Endothelial cell (in vitro differentiated cells): ENCODE results near the gene NR2C2. TPM values are rescaled to one million over a fixed set of nuclear protein-coding genes. Genes with fewer than 3 reads are reported as not detected.

Experiments used
- DNase-seq: peaks from one replicate; pipeline ENCODE4 v3.0.0; 2021; ENCODE audit warnings: low spot score
- H3K27ac Mint-ChIP-seq: one replicate; pipeline ENCODE4 v1.8.0; 2021; ENCODE audit warnings: mixed read lengths, inconsistent platforms; ENCODE audit not compliant: unreplicated experiment
- H3K27me3 Mint-ChIP-seq: one replicate; pipeline ENCODE4 v1.8.0; 2021; ENCODE audit warnings: mild to moderate bottlenecking, moderate library complexity, mixed read lengths, inconsistent platforms; ENCODE audit not compliant: unreplicated experiment
- H3K36me3 Mint-ChIP-seq: one replicate; pipeline ENCODE4 v1.8.0; 2021; ENCODE audit warnings: mild to moderate bottlenecking, low read depth, mixed read lengths, inconsistent platforms; ENCODE audit not compliant: unreplicated experiment
- H3K4me1 Mint-ChIP-seq: one replicate; pipeline ENCODE4 v1.8.0; 2021; ENCODE audit warnings: mild to moderate bottlenecking, mixed read lengths, inconsistent platforms; ENCODE audit not compliant: unreplicated experiment
- H3K4me3 Mint-ChIP-seq: one replicate; pipeline ENCODE4 v1.8.0; 2021; ENCODE audit warnings: mild to moderate bottlenecking, mixed read lengths, inconsistent platforms; ENCODE audit not compliant: unreplicated experiment
- H3K9me3 Mint-ChIP-seq: one replicate; pipeline ENCODE4 v1.8.0; 2021; ENCODE audit warnings: mixed read lengths, inconsistent platforms; ENCODE audit not compliant: unreplicated experiment
- total RNA-seq: library from RNA; stranded (reverse); fragmentation: NEBNext Ultra II Directional; extraction: Animal tissue kit (Norgen Biotek cat#: 25700); gene quantifications from one replicate; pipeline ENCODE4 v1.2.1, GENCODE V29; 2021; ENCODE audit not compliant: unreplicated experiment
- TF ChIP-seq, protein P1 (sequence below): fragments of 200-600 bp; sonication (generic); IDR thresholded peaks from one replicate; pipeline ENCODE4 v1.5.0; 2021; ENCODE audit warnings: antibody characterized with exemption; ENCODE audit not compliant: unreplicated experiment

Gene NR2C2
- total RNA-seq, 1 donor from 2014 or later, result 49.1 TPM

DNA sequence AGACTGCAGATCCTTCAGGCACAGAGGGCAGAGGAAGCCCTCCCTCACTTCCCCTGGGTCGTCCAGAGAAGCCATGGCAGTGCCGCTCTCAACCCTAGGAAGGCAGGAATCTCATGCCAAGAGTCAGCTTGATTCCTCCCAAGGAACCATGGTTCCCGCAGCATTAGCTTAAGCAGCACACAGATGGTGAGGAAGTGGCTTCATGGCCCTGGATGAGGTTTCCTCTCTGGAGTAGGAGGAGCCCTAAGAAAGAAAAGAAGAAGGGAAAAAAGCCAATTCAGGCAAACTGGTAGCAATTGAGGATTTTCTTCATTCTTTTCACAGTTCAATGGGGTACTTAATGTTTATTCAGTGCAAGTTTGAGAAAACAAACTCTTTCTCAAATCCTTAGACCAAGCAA, 148.7 kb downstream of the NR2C2 start:
- Mint-ChIP-seq H3K4me3 (no peak overlapping the region), H3K9me3 (no peaks in the 10 kb centered on the region), H3K27me3 (peaks cover 2% of the 10 kb centered on the region), H3K4me1 (peaks cover 31% of the 10 kb centered on the region), H3K27ac (peak overlapping the region; percentile 61), H3K36me3 (no peaks in the 10 kb centered on the region)
- no peak for DNase-seq
- TF ChIP-seq, protein P1, sequence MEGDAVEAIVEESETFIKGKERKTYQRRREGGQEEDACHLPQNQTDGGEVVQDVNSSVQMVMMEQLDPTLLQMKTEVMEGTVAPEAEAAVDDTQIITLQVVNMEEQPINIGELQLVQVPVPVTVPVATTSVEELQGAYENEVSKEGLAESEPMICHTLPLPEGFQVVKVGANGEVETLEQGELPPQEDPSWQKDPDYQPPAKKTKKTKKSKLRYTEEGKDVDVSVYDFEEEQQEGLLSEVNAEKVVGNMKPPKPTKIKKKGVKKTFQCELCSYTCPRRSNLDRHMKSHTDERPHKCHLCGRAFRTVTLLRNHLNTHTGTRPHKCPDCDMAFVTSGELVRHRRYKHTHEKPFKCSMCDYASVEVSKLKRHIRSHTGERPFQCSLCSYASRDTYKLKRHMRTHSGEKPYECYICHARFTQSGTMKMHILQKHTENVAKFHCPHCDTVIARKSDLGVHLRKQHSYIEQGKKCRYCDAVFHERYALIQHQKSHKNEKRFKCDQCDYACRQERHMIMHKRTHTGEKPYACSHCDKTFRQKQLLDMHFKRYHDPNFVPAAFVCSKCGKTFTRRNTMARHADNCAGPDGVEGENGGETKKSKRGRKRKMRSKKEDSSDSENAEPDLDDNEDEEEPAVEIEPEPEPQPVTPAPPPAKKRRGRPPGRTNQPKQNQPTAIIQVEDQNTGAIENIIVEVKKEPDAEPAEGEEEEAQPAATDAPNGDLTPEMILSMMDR, result no peak

DNA sequence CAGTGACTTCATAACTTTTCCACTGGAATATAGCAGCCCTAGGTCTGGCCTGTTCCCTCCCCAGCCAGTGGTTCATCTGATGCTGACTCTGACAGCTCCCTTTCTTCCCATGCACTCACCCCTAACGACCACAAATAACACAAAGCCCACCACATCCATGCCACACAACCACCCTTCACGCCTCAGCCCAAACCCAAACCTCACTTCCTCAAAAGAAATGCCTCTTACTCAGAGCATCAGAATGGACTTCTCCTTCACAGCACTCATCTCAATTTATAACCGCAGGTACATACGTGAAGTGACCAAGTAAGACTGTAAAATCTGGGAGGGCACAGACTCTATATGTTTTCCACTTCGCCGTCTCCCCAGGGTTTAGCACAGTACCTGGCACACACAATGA, 150.5 kb downstream of the NR2C2 start:
- H3K27me3 Mint-ChIP-seq, result peaks cover 2% of the 10 kb centered on the region
- peak overlapping the region; percentile 100 for H3K4me3 Mint-ChIP-seq
- no peaks in the 10 kb centered on the region for H3K9me3 Mint-ChIP-seq
- no peak for DNase-seq
- TF ChIP-seq, protein P1, result no peak
- H3K36me3 Mint-ChIP-seq, result no peaks in the 10 kb centered on the region
- peaks cover 48% of the 10 kb centered on the region for H3K4me1 Mint-ChIP-seq
- H3K27ac Mint-ChIP-seq, result peak overlapping the region; percentile 20

Other genes with a start within 250 kb of the NR2C2 start
- 294 TPM for gene FGD5, start 128.6 kb upstream of the NR2C2 start, total RNA-seq
- 36.4 TPM for gene MRPS25, start 117.7 kb downstream of the NR2C2 start, total RNA-seq
- 25.7 TPM for gene RBSN, start 151.6 kb downstream of the NR2C2 start, total RNA-seq